Activated T-cell treated with anti-CD3 and anti-CD28 coated beads, Interleukin-2, amount 50 U/mL, for 72 hours (primary cell): ENCODE data around the gene MORN4. TPM values are rescaled to one million over a fixed set of nuclear protein-coding genes. Genes with fewer than 3 reads are reported as not detected.
"Not testable (repeated sequence)": the region's sequence is repeated elsewhere in the genome, so short reads cannot be mapped to it uniquely, and the experiment has no call there.

ENCODE experiments used
- ATAC-seq, 2 donors: fragments of 150-1000 bp; cut with Tn5 transposase; replicated peaks in 1 of 2; 2 replicates each; pipeline ENCODE4 v1.10.0; 2021; ENCODE audit warnings: moderate library complexity in 2 of 2, mild to moderate bottlenecking in 1 of 2
- DNase-seq, 2 donors: peaks; one replicate each; pipeline ENCODE4 v3.0.0; 2021 to 2022; ENCODE audit warnings: mixed read lengths in 1 of 2
- H3K27ac Mint-ChIP-seq: one replicate; pipeline ENCODE4 v1.8.0; 2022; ENCODE audit warnings: mild to moderate bottlenecking, moderate library complexity, mixed read lengths
- H3K27me3 Mint-ChIP-seq: one replicate; pipeline ENCODE4 v1.8.0; 2022; ENCODE audit warnings: low read depth, mixed read lengths
- H3K36me3 Mint-ChIP-seq, 2 donors: one replicate each; pipeline ENCODE4 v1.8.0; 2022; ENCODE audit warnings: mixed read lengths in 2 of 2, mild to moderate bottlenecking in 1 of 2; ENCODE audit not compliant: insufficient read depth in 2 of 2
- H3K4me1 Mint-ChIP-seq: one replicate; pipeline ENCODE4 v1.8.0; 2022; ENCODE audit warnings: low read depth, mixed read lengths
- H3K4me3 Mint-ChIP-seq, 2 donors: one replicate each; pipeline ENCODE4 v1.8.0; 2022; ENCODE audit warnings: mild to moderate bottlenecking in 2 of 2, mixed read lengths in 2 of 2, moderate library complexity in 2 of 2
- H3K9me3 Mint-ChIP-seq, 2 donors: one replicate each; pipeline ENCODE4 v1.8.0; 2022; ENCODE audit warnings: mixed read lengths in 2 of 2
- total RNA-seq, 2 donors: library from RNA; stranded (reverse); gene quantifications; one replicate each; pipeline ENCODE4 v1.2.3, GENCODE V29; 2022

Gene MORN4
- total RNA-seq, 2 donors from 2014 or later, result 4.4 to 7.6 TPM

GRCh38 chr10:97651773-97652172 is 18.5 kb upstream of the MORN4 start:
- Mint-ChIP-seq H3K4me1 (peaks cover 11% of the 10 kb centered on the region), H3K36me3 (peaks cover 0 to 6% of the 10 kb centered on the region in 2 donors), H3K9me3 (no peaks in the 10 kb centered on the region), H3K27ac (no peak overlapping the region), H3K4me3 (no peak overlapping the region), H3K27me3 (no peaks in the 10 kb centered on the region)
- DNase-seq (no peak), ATAC-seq (no peak)

GRCh38 chr10:97650726-97651125 is 17.4 kb upstream of the MORN4 start:
- no peak overlapping the region for H3K4me3 Mint-ChIP-seq
- DNase-seq (no peak), ATAC-seq (no peak)
- H3K27me3 Mint-ChIP-seq, result no peaks in the 10 kb centered on the region
- H3K36me3 Mint-ChIP-seq, result peaks cover 0 to 4% of the 10 kb centered on the region in 2 donors
- peaks cover 11% of the 10 kb centered on the region for H3K4me1 Mint-ChIP-seq
- no peaks in the 10 kb centered on the region for H3K9me3 Mint-ChIP-seq
- no peak overlapping the region for H3K27ac Mint-ChIP-seq

GRCh38 chr10:97649405-97649750 is 16.1 kb upstream of the MORN4 start:
- not testable (repeated sequence) for ATAC-seq, H3K9me3 Mint-ChIP-seq, DNase-seq, H3K27me3 Mint-ChIP-seq, H3K36me3 Mint-ChIP-seq
- Mint-ChIP-seq H3K27ac (peak overlapping the region; percentile 85), H3K4me3 (peak overlapping the region; percentile 16 to 62), H3K4me1 (peaks cover 11% of the 10 kb centered on the region)

- peak; percentile 48 to 51 for DNase-seq
- H3K4me1 Mint-ChIP-seq, result peaks cover 11% of the 10 kb centered on the region
- H3K36me3 Mint-ChIP-seq, result peaks cover 0 to 4% of the 10 kb centered on the region in 2 donors
- H3K4me3 Mint-ChIP-seq, result peak overlapping the region in 1 of 2 donors; percentile 62
- ATAC-seq, result peak; percentile 99 to 100
- H3K27ac Mint-ChIP-seq, result peak overlapping the region; percentile 85
- no peaks in the 10 kb centered on the region for H3K27me3 Mint-ChIP-seq
- no peaks in the 10 kb centered on the region for H3K9me3 Mint-ChIP-seq
Observed at GRCh38 chr10:97648562-97649404, 15.5 kb upstream of the MORN4 start.

GRCh38 chr10:97647556-97647955 is 14.3 kb upstream of the MORN4 start:
- peaks cover 20% of the 10 kb centered on the region for H3K4me1 Mint-ChIP-seq
- no peak overlapping the region for H3K4me3 Mint-ChIP-seq
- H3K27me3 Mint-ChIP-seq, result no peaks in the 10 kb centered on the region
- ATAC-seq (no peak), DNase-seq (no peak)
- H3K9me3 Mint-ChIP-seq, result no peaks in the 10 kb centered on the region
- no peaks in the 10 kb centered on the region for H3K36me3 Mint-ChIP-seq
- H3K27ac Mint-ChIP-seq, result peak overlapping the region; percentile 57

GRCh38 chr10:97644936-97645335 is 11.6 kb upstream of the MORN4 start:
- no peak for DNase-seq
- H3K36me3 Mint-ChIP-seq, result no peaks in the 10 kb centered on the region
- no peak for ATAC-seq
- no peaks in the 10 kb centered on the region for H3K9me3 Mint-ChIP-seq
- no peak overlapping the region for H3K27ac Mint-ChIP-seq
- peaks cover 36% of the 10 kb centered on the region for H3K4me1 Mint-ChIP-seq
- no peak overlapping the region for H3K4me3 Mint-ChIP-seq
- no peaks in the 10 kb centered on the region for H3K27me3 Mint-ChIP-seq

- H3K9me3 Mint-ChIP-seq, result no peaks in the 10 kb centered on the region
- peak overlapping the region in 1 of 2 donors; percentile 55 for H3K4me3 Mint-ChIP-seq
- peaks cover 29% of the 10 kb centered on the region for H3K4me1 Mint-ChIP-seq
- no peaks in the 10 kb centered on the region for H3K27me3 Mint-ChIP-seq
- ATAC-seq (no peak), DNase-seq (no peak)
- H3K36me3 Mint-ChIP-seq, result no peaks in the 10 kb centered on the region
- peak overlapping the region; percentile 74 for H3K27ac Mint-ChIP-seq
Observed at GRCh38 chr10:97643441-97643985, 10.2 kb upstream of the MORN4 start.

- DNase-seq, H3K27ac Mint-ChIP-seq, H3K9me3 Mint-ChIP-seq, ATAC-seq, H3K27me3 Mint-ChIP-seq, H3K36me3 Mint-ChIP-seq: not testable (repeated sequence)
- Mint-ChIP-seq H3K4me1 (peaks cover 26% of the 10 kb centered on the region), H3K4me3 (peak overlapping the region; percentile 87 to 88)
Observed at GRCh38 chr10:97642471-97643159, 9.3 kb upstream of the MORN4 start.

GRCh38 chr10:97640868-97641811 is 7.8 kb upstream of the MORN4 start:
- Mint-ChIP-seq H3K36me3 (no peaks in the 10 kb centered on the region), H3K9me3 (no peaks in the 10 kb centered on the region), H3K4me1 (peaks cover 26% of the 10 kb centered on the region), H3K27ac (peak overlapping the region; percentile 89), H3K4me3 (peak overlapping the region; percentile 87 to 88), H3K27me3 (no peaks in the 10 kb centered on the region)
- DNase-seq (peak; percentile 15 to 46), ATAC-seq (peak; percentile 4 to 38)

- ATAC-seq (peak; percentile 99), DNase-seq (peak; percentile 99 to 100)
- Mint-ChIP-seq H3K36me3 (no peaks in the 10 kb centered on the region), H3K4me3 (peak within 1 kb of the TSS; percentile 87 to 88), H3K27me3 (no peaks in the 10 kb centered on the region), H3K4me1 (peaks cover 26% of the 10 kb centered on the region), H3K27ac (peak within 1 kb of the TSS; percentile 89), H3K9me3 (no peaks in the 10 kb centered on the region)
Observed at GRCh38 chr10:97640174-97640867, 7.0 kb upstream of the MORN4 start, which contains the start of gene PI4K2A. Gene PI4K2A, plus strand, starts transcription at chr10:97640671. Its CDS starts 72 bp downstream, at chr10:97640743.

- not testable (repeated sequence) for H3K27ac Mint-ChIP-seq, H3K4me3 Mint-ChIP-seq, ATAC-seq, DNase-seq, H3K27me3 Mint-ChIP-seq, H3K36me3 Mint-ChIP-seq, H3K9me3 Mint-ChIP-seq
- H3K4me1 Mint-ChIP-seq, result peaks cover 28% of the 10 kb centered on the region
Observed at GRCh38 chr10:97639090-97639489, 5.8 kb upstream of the MORN4 start.

GRCh38 chr10:97635577-97635976 is 2.3 kb upstream of the MORN4 start:
- H3K4me3 Mint-ChIP-seq, result no peak overlapping the region
- no peaks in the 10 kb centered on the region for H3K9me3 Mint-ChIP-seq
- H3K27ac Mint-ChIP-seq, result no peak overlapping the region
- peaks cover 26% of the 10 kb centered on the region for H3K4me1 Mint-ChIP-seq
- H3K27me3 Mint-ChIP-seq, result no peaks in the 10 kb centered on the region
- ATAC-seq, result no peak
- peaks cover 2% of the 10 kb centered on the region in 2 donors for H3K36me3 Mint-ChIP-seq
- no peak for DNase-seq
